Measurements from ENCODE around the gene SCD5.

- TF ChIP-seq HDGF (IDR thresholded peaks at IDR 0.05; ENCODE audit: borderline replicate concordance) (no peak), SP1 (IDR thresholded peaks at IDR 0.05) (no peak), BHLHE40 (IDR thresholded peaks at IDR 0.05; ENCODE audit: borderline replicate concordance) (no peak), TARDBP (IDR thresholded peaks at IDR 0.05) (no peak), PKNOX1 (IDR thresholded peaks at IDR 0.05) (no peak), ELF4 (IDR thresholded peaks at IDR 0.05) (no peak), CTBP1 (IDR thresholded peaks at IDR 0.05; ENCODE audit: borderline replicate concordance) (no peak)
Observed at GRCh38 chr4:82758701-82759685, 39.6 kb downstream of the SCD5 start.
